ENCODE measurements around the gene RPL36AL.
A peak's percentile ranks its signal among the peaks of the same experiment; 100 is the strongest.
"Not testable (repeated sequence)": the region's sequence is repeated elsewhere in the genome, so short reads cannot be mapped to it uniquely, and the experiment has no call there.

RPL36AL gene

GRCh38 chr14:49620182-49621113 lies at the start of gene RPL36AL, which contains the start of gene MGAT2:
TSS of gene RPL36AL (minus strand) at chr14:49620626. CDS start at chr14:49619104, 1,522 bp downstream.
TSS of gene MGAT2 (plus strand) at chr14:49620799. CDS start at chr14:49621269, 470 bp downstream.
- DNase-seq = peak; percentile 99

GRCh38 chr14:49659526-49660455 lies 39.4 kb upstream of the RPL36AL start:
- DNase-seq = no peak

GRCh38 chr14:49657500-49657899 lies 37.1 kb upstream of the RPL36AL start:
- DNase-seq = not testable (repeated sequence)

GRCh38 chr14:49654511-49654910 lies 34.1 kb upstream of the RPL36AL start:
- no peak for DNase-seq

GRCh38 chr14:49653508-49653907 lies 33.1 kb upstream of the RPL36AL start:
- no peak for DNase-seq

- no peak for DNase-seq
These were observed 21.7 kb upstream of the RPL36AL start for GRCh38 chr14:49642163-49642562.

GRCh38 chr14:49641697-49642129 lies 21.3 kb upstream of the RPL36AL start:
- no peak for DNase-seq

GRCh38 chr14:49640540-49641417 lies 20.4 kb upstream of the RPL36AL start:
- DNase-seq = no peak

- DNase-seq = no peak
These were observed 17.2 kb upstream of the RPL36AL start for GRCh38 chr14:49637534-49638078.

- DNase-seq = no peak
These were observed 16.4 kb upstream of the RPL36AL start for GRCh38 chr14:49636866-49637265.

GRCh38 chr14:49634547-49635334 lies 14.3 kb upstream of the RPL36AL start, which contains the start of gene DNAAF2:
TSS of gene DNAAF2 (minus strand) at chr14:49635244. CDS start at chr14:49635149, 95 bp downstream.
- peak; percentile 69 for DNase-seq

- DNase-seq = peak; percentile 96
These were observed 13.5 kb upstream of the RPL36AL start for GRCh38 chr14:49633640-49634546.

- no peak for DNase-seq
These were observed 3.8 kb upstream of the RPL36AL start for GRCh38 chr14:49623941-49624839.

GRCh38 chr14:49623387-49623786 lies 3.0 kb upstream of the RPL36AL start:
- no peak for DNase-seq

- DNase-seq = no peak
These were observed 1.7 kb upstream of the RPL36AL start for GRCh38 chr14:49622022-49622607.

GRCh38 chr14:49621114-49621881 lies 872 bp upstream of the RPL36AL start:
- peak; percentile 72 for DNase-seq

GRCh38 chr14:49619730-49620129 lies 696 bp downstream of the RPL36AL start:
- no peak for DNase-seq

All from DMS79 treated with DMSO at 0.1 percent for 48 hours (cell line).